Measurements from ENCODE around the gene GIPC1.
"Not testable (repeated sequence)": the region's sequence is repeated elsewhere in the genome, so short reads cannot be mapped to it uniquely, and the experiment has no call there.

Gene GIPC1

GRCh38 chr19:14517840-14518505, 22.0 kb upstream of the GIPC1 start, which contains the start of gene DNAJB1:
DNAJB1 (minus strand) TSS chr19:14518397; CDS start chr19:14518349, 48 bp downstream.
- DNase-seq = peak; percentile 52 to 68 (median 52)

GRCh38 chr19:14517446-14517839, 21.5 kb upstream of the GIPC1 start:
- no peak for DNase-seq

- no peak for DNase-seq
Observed at GRCh38 chr19:14516746-14517438, 21.0 kb upstream of the GIPC1 start.

- no peak for DNase-seq
Observed at GRCh38 chr19:14516048-14516534, 20.2 kb upstream of the GIPC1 start.

GRCh38 chr19:14515501-14516047, 19.6 kb upstream of the GIPC1 start:
- no peak for DNase-seq

- DNase-seq = no peak
Observed at GRCh38 chr19:14514215-14514863, 18.4 kb upstream of the GIPC1 start.

GRCh38 chr19:14512406-14512961, 16.6 kb upstream of the GIPC1 start:
- DNase-seq = no peak

GRCh38 chr19:14511229-14511593, 15.3 kb upstream of the GIPC1 start:
- no peak for DNase-seq

GRCh38 chr19:14510311-14511228, 14.6 kb upstream of the GIPC1 start:
- DNase-seq = no peak

GRCh38 chr19:14507704-14508542, 12.0 kb upstream of the GIPC1 start:
- DNase-seq = no peak

- peak; percentile 48 to 55 (median 54) for DNase-seq
Observed at GRCh38 chr19:14505488-14506239, 9.7 kb upstream of the GIPC1 start.

GRCh38 chr19:14504575-14504974, 8.6 kb upstream of the GIPC1 start:
- DNase-seq = not testable (repeated sequence)

- DNase-seq = no peak
Observed at GRCh38 chr19:14503285-14503684, 7.4 kb upstream of the GIPC1 start.

GRCh38 chr19:14502334-14503092, 6.6 kb upstream of the GIPC1 start:
- DNase-seq = no peak

- DNase-seq = no peak
Observed at GRCh38 chr19:14497228-14497921, 1.4 kb upstream of the GIPC1 start.

GRCh38 chr19:14496834-14497227, 904 bp upstream of the GIPC1 start:
- DNase-seq = no peak

GRCh38 chr19:14495672-14496028, 277 bp downstream of the GIPC1 start:
- DNase-seq = no peak

GRCh38 chr19:14494910-14495671, 836 bp downstream of the GIPC1 start:
- DNase-seq = no peak

Data from activated CD4-positive, CD25-positive, alpha-beta regulatory T cell (primary cell).